COLO668 (cell line): ENCODE measurements around the gene DUOX1.

Source experiments
- DNase-seq: peaks from one replicate; lab custom pipeline; 2025; ENCODE audit not compliant: unreplicated experiment; lab: John Stamatoyannopoulos, UW

The DUOX1 gene

DNA sequence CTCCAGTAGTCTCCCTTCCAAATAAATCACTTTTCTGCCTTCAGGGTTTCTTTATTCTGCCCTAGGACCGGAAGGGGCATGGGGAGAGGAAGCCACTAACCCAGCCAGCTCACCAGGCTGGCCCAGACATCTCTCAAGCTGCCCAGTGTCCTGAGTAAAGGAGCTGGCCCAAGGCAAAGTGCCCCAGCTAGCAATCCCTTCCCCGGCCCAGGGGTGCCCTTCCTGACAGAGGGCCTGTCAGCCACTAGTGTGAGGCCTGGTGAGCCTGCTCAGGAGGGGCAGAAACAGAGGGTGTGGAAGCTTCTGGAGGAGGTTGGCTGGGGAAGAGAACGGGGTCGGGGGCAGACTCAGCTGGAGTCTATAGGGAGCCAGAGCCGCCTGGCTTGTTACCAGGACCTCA, 35.7 kb downstream of the DUOX1 start:
- no peak for DNase-seq

DNA sequence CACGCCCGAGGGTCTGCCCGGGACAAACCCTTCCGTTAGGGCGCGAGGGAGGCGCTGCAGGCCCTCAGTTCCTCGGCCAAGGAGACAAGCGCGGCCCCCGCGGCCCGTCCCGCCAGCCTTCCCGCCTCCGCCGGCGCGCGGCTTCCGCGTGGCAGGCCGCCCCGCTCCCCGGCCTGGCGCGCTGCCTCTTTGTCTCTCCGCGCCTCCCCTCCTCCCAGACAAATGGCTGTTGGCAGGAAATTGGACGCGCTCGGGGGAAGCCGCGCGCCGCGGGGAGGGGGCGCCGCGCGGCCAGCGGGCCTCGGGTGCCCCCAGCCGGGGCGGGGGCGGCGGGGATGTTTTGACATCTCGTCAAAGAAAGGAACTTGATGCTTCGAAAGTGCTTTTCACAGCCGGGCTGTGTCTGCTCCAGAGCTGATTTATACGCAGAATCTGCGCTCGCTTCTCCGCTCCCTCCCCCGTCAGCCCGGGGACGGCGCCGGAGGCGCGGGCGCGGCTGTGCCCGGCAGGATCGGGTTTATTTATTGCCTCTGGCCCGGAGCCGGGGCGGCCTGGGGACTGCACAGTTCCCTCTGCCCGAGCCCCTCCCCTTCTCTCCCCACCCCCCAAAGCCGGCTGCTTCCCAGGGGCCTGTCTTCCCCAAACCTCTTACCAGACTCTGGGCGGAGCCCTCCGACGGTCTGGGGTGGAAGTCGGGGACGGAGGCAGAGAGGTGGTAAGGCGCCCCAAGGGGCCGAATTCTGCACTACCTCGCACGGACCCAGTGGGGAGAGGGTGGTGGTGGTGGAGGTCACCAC, 37.2 kb downstream of the DUOX1 start:
- DNase-seq, result peak; percentile 86

DNA sequence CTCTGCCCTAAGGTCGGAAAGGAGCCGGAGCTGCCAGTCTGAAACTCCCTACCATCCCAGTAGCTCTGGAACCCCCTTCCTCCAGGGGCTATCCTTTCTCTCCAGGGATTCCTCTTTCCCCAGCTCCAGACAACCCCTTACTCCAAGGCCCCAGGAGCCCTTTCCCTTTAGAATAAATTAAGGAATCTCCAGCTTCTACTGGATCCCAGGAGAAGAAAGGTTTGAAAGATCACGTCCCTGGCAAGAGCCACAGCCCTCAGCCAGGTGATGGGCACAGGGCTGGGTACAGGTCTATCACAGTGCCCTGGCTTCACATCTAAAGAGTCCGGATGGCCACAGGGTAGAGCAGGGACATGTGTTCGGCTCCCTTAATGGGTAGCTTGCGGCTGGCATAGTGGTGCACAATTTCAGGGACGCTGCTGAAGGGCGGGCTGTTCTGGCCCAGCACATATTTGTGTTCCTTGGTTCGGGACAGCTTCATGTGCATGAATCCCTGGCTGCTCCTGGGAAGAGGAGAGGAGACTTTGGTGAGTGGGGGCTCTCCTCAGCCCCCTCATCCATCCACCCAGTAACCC, 37.9 kb downstream of the DUOX1 start:
- no peak for DNase-seq

DNA sequence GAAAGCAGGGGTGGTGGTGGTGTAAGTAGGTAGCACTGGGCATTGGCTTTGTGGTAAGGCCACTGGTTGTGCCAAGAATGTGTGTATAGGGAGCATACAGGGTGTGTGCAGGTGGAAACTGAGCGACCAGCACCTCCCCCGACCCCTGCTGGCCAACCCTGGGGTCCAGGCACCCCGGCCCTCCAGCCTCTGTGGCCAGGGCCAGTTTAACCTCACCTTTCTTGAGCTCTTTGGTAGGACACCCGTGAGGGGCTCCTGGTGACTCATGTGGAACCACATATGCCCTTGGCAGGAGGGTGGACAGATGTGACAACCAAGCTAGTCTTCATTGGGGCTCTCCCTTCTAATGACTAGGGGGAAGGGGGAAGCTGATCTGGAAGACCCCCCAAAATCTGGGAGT, 38.5 kb downstream of the DUOX1 start:
- DNase-seq, result no peak

DNA sequence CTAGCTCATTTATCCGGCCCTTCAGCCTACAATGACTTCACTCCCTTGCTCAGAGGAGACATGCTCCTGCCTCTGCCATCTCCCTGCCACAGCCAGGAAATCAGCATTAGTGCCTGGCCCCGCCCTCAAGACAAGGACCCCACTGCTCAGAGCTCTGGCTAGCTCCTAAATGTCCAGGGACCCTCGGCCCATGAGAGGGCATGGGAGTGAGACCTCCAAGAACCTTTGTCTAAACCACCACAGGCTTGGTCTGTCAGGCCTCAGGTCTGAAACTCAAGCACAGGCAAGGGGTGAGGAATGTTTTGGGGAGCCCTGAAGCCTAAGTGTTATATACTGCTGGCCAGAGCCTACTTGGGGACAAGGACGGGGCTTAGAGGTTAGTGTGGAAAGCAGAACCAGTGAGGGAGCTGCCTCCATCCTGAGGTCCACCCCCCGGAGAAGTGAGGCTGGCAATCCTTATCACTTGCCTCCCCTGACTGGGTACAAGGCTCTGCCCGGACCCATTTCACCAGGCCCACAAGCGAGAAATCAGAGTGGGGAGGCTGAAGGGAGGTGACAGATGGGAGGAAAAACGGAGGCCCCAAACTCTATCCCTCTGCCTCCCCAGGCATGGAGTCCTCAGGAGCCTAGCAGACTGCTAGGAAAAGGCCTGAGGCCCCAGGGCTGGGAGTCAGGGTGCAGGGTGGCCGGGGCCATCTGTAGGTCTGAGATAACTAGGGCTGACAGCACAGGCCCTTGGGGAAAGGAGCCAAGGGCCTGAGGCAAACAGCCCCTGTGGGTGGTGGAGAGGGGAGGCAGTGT, 39.2 kb downstream of the DUOX1 start:
- DNase-seq, result no peak

DNA sequence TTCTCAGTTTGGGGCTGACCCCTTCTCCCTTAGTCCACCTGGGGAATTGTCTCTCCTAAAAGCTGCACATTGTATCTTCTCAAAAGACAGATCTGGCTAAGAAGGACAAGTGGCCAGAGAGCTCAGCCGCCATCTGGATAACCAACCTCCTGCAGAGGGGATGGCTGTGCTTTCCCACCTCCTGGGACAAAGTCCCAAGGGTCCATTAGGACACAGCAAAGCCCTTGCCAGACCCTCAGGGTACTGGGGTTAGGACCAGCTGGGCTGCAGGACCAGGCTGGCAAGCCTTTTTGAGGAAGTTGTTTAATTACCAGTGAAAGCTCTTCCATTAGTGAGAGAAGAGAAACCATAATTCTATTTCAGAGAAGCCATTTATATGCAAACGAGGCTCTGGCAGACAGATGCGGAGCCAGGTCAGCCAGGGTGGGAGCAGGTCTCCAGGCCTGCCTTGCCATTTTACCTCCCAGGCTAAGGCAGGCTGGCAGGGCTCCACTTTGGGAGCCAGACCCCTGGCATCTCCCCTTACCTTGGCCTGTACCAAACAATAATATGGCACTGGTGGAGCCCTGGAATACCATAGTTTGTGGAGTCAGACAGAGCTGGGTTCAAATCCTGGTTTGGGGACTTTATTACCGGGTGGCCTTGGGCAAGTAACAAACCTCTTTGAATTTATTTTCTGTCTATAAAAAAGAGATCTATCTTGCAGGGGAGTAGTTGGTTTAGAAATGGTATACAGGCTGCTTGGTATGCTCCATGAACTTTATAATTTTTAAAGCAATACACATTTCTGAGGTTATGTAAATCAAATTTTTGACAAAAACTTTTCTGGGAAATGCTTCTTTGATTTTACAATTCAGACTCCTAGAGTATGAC, 40.0 kb downstream of the DUOX1 start:
- no peak for DNase-seq

DNA sequence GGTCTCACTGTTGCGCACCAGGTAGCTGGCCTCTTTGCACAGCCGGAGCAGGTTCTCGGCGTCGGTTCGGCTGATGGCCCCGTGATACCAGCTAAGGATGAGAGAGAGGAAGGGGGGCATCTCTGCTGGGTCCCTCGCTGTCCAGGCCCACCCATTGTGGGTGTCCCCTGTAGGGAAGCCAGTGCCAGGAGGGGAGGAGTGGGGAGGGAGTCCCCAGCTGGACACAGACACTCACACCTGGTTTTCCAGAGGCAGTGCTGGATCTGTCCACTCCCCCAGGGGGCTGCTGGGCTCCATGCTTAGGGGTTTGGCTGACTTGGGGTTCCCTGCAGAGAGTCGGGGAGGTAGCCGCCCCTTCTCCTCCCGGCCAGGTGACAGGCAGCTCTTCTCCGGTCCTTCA, 42.1 kb downstream of the DUOX1 start:
- no peak for DNase-seq

DNA sequence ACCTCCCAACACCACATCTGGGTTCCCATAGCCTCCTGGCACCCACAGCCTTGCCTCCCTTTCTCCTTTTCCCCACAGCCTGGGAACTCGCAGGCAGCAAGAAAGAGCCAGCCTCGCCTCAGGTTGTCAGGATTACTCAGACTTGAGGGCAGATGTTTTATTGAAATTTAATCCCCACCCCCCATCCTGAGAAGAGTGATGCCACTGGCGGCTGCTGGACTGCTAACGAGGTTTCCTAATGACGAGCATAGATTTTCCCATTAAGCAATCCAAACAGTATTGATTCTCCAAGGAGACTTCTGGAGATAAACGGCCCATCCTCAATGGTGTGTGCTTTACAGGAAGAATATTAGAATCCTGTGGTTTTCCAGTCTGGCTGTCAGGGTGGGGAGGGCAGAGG, 44.3 kb downstream of the DUOX1 start:
- no peak for DNase-seq

DNA sequence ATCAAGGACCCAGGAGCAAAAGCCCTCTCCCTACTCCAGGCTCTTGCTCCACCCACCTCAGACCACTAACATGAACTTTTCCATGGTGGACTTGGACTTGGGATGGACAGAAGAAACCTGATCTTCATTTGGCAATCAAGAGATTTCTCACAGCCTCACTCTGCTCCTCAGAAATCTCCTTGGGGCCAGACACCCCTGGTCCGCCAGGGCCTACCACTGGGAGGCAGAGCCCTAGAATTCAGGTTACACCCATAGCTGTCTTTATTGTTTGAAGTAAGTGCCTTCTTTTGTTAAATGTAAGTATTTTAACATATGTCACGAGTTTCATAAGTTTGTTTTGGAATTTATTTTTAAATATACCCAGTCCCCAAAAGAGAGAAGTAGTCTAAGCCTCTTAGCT, 44.8 kb downstream of the DUOX1 start:
- DNase-seq, result no peak

DNA sequence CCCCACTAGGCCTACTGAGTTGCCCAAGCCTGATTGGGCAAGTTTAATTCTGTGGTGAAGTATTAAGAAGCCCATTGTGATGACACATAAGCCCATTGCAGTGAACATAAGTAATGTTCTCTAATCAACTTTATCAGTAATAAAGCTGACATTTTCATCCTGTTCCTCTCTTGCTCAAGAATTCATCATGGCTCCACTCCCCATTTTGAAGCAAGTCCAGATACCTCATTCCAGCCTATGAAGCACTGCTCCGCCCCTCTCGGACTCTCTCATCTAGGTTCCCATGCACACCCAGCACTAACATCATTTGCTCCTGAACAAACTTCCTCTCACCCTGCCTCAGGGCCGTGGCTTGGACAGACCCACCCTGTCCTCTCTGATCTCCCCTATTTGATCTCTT, 47.5 kb downstream of the DUOX1 start:
- no peak for DNase-seq

DNA sequence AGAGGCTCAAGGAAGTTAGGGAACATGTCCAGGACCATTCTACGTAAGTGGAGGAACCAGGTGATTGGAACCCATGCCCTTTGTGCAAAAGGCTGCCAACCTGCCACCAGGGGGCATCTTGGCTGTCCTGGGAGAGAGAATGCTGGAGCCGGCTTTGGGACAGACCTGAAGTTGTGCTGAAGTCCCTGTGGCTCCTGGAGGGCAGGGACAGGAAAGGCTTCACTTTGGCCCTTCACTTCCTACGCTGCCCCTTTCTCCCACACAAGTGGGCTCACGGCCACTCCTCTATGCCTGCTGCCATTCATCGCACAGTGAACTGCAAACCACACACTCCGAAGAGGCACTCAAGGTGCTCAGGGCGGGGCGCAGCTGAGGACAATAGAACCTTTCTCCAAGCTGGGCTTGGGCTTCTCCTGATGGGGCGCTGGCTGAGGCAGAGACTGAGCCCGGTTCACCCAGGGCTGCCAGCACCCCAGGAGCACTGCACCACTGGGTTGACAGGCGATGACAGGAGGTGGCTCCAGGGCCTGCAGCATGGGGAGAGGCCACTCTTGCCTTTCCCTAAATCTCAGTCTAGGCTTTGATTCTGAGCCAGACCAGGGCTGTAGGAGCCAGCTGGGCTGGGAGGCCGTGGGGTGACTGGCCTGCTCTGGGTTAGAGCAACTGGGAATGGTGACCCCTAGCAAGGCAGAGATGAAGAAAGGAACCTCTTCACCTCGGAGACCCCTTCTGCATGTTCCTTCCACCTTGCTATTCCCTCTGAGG, 49.6 kb downstream of the DUOX1 start:
- DNase-seq, result peak; percentile 11

DNA sequence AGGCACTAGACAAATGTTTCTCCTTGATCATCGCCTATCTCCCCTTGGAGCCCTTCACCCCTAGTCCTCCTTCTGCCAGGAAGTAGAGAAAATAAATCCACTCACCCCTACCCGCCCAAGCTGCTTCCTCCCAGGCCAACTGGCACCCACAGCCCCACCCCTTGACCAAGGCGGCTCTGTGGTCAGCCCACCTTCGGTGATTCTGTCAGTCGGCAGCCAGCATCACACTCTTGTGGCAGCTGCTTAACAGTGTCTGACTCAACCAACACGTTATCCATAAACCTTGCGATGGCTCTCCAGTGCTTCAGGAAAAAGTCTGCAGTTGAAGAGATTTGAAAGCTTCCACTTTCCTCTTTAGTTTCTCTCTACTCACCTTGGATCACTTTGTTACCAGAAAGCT, 50.4 kb downstream of the DUOX1 start:
- no peak for DNase-seq

DNA sequence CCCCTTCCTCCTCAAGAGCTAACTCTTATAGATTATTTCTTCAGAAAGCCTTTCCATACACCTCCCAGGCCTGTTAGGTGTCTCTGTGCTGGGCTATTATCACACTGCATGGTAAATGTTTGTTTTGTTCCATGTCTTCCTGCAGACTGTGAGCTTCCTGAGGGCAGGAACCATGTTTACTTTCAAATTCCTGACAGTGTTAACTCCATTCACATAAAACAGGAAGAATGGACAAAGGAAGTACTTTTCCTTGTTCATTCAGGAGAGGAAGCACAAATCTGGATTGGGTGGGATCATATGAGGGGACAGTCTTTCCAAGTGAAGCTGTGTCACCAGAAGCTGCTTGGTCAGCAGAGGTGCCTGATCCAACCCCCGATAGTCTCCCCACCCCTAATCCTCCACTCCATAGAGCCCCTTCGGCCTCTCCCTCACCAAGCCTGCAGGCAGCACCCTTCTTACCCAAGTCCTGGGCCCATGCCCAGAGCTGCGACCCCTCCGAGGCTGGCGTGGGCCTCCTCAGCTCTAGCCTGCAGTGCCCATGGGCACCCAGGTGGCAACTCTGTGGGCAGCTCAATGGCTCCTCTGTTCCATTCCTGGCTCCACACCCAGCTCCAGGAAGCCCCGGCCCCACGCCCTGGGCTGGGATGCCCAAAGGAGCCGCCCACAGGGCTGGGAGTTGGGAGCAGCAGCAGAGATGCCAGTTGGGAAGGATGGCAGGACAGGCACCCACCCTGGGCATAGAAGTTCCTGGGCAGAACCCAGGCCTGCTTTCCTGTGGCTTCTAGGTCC, 51.0 kb downstream of the DUOX1 start:
- DNase-seq, result no peak

DNA sequence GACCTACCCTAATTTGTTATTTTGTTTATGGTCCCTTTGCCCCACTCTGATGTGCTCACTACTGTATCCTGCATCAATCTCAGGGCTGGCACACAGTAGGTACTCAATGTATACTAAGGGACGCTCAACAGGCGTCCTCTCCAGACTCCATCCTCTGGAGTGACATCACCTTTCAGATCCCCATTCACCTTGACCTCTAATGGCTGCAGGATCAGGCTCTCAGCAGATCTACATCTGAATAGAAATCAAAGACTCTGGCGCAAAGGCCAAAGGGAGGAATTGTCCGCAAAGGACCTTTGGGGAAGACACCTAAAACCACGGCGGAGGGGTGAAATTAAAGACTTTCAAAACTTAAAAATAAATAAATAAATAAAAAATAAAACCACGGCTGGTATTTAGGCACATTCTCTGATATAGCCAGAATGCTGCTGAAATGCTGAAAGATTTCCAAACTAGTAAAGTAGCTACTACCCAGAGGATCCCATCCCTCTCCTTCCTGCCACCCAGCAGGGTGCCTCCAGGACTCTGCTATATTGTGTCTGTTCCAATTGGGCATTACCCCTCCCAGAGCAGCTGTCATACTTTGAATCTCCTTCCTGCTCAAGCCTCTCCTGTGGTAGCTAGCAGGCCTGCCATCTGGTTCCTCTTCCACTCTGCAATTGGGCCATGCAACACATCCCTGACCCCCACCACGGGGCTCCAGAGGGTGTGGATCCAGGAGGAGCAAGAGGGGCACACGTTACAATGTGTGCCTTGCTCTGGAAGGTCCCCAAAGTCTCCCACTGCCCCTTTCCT, 51.9 kb downstream of the DUOX1 start:
- peak; percentile 35 for DNase-seq

DNA sequence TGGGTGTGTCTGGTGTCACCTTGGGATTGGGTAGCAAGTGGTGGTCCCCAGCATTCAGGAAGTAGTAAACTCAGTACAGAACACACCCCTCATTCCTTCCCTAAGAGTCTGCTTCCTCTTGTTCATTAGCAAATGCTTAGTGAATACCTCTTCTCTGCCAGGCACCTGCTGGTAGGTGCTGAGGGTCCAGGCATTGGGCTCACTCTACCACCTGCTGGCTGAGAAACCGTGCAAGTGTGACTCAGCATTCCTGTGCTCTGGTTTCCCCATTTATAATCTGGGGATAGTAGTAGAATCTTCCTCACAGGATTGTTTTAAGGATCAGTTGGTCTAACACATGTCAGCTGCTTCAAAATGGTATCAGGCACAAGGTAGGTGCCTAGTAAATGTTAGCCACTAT, 53.2 kb downstream of the DUOX1 start:
- peak; percentile 24 for DNase-seq

DNA sequence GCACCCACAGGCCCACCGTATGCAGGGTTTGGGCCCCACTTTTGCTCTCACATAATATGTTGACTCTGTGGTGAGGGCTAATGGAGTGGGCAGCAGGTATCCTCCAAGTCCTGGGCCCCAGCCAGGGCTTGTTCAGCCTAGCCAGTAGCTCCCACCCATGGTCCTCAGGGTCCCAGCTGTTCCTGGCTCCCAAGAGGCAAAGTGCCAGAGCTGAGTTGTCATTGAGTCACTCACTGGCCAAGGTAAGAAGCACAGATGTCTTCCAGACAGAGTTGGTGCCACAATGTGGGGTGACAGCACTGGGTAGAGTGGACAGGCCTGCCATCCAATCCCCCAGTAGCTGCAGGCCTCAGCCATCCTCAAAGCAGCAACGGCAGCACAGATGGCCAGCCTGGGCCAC, 53.7 kb downstream of the DUOX1 start:
- DNase-seq, result no peak

DNA sequence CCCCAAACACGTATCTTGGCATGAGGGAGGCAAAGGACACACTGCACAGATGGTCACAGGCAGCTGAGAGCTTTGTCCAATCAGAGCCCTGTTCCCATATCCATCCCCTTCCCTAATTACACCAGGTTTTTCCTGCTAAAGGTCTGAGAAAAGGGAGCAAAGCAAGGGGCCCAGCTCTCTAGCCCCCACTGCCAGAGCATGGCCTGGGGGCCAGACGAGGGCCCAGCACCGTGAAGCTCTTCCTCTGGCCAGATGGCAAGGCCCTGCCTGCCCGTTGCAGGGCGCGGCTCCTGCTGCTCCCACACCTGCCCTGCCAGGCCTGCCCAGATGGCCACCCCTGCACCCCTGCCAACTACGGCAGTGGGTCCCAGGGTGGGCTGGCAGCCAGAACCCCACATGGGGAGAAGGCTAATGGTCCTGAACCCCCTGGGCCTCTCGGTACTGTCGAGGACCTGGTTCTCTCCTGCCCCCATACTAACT, 54.8 kb downstream of the DUOX1 start:
- DNase-seq, result no peak

DNA sequence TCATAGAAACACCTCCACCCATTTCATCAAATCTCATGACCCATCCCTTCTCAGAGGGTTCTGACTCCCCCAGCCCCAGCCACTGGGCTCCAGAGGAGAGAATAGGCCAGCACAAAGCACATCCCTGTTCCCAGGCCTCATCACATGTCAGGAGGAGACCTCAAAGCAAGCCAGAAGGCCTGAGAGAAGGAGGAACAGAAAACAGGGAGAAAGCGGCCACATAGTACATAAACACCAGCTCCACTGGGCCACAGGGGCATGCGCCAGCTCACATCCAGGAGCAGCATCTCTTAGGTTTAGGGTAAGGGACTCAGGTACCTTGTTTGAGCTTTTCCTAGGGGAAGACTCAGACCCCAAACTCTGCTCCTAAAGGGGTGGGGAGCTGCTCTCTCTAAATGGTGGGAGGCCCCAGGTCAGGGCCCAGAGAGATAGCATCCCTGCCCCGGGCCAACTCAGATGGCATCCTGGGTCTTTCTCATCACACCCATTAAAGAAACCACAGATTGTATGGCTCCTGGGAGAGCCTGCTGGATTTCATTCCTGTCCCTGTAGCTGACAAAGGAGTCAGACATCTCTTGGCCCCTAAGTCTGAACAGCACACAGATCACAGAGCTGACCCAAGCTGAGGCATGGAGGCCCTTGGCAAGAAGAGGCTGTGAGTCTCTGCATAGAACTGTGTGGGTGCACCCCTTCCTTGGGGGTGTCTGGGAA, 55.4 kb downstream of the DUOX1 start:
- no peak for DNase-seq
